Sigmoid colon (tissue), 4 donors: Measurements from ENCODE around the gene PGAP3.

ENCODE experiments used
- CTCF ChIP-seq, 4 experiments: fragments of 450-650 bp in 3 of 4; fragments of 200-600 bp in 1 of 4; IDR thresholded peaks; one replicate each; pipeline ENCODE4 v1.5.1; 2016 to 2019; ENCODE audit warnings: antibody characterized with exemption in 4 of 4, mild to moderate bottlenecking in 3 of 4, moderate library complexity in 2 of 4
- EP300 ChIP-seq, 4 donors: sonication (generic); formaldehyde crosslinking; IDR thresholded peaks; one replicate each; pipeline ENCODE4 v1.6.1; 2017; ENCODE audit warnings: antibody characterized with exemption in 4 of 4
- POLR2A ChIP-seq, 2 donors: fragments of 450-650 bp; IDR thresholded peaks; one replicate each; pipeline ENCODE4 v1.6.1; 2016; ENCODE audit warnings: antibody characterized with exemption in 2 of 2, mild to moderate bottlenecking in 2 of 2, moderate library complexity in 2 of 2

DNA sequence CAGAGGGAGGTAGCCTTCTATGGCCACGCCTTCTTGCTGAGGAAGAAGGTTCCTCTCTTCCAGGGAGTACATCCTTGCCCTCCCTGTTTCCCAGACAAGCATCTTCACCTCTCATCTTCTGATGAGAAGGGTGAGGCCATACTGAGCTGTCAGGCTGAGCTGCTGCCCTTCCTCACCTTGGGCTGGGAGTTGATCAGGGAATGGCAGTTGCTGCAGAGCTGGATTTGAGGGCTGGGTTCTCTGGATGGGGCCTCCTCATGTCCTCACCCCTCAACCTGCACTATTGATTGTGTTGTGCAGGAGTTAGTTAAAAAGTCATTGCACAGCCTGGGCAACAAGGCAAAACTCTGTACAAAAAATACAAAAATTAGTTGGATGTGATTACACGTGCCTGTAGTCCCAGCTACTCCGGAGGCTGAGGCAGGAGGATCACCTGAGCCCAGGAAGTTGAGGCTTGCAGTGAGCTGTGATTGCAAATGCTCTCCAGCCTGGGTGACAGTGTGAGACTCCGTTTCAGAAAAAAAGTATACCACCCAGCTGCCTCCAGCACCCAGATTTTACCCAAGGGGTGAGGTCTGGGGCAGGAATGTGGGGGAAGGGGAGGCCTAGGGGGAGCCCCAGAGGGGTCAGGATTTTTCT is 14.0 kb upstream of the PGAP3 start:
- no peak for TF ChIP-seq EP300 (IDR thresholded peaks at IDR 0.05)
- TF ChIP-seq CTCF (IDR thresholded peaks at IDR 0.05), result no peak
- TF ChIP-seq POLR2A (IDR thresholded peaks at IDR 0.05), result no peak
